Activated naive CD8-positive, alpha-beta T cell treated with anti-CD3 and anti-CD28 coated beads, Interleukin-2, amount 10 ng/mL, durations not matched to agents 7 days and 5 days (primary cell): ENCODE data around the gene WDR70. TPM values are rescaled to one million over a fixed set of nuclear protein-coding genes. Genes with fewer than 3 reads are reported as not detected.
"Not testable (repeated sequence)": the region's sequence is repeated elsewhere in the genome, so short reads cannot be mapped to it uniquely, and the experiment has no call there.

Experiments used
- ATAC-seq: fragments of 150-1000 bp; cut with Tn5 transposase; one replicate; pipeline ENCODE4 v1.10.0; 2021; ENCODE audit warnings: low read depth, moderate library complexity
- POLR2A ChIA-PET: fragments of 350-600 bp; sonication (Branson Sonifier 250); formaldehyde crosslinking; loops from one replicate; lab custom pipeline; 2021; ENCODE audit warnings: antibody characterized with exemption; lab: Charles Lee
- DNase-seq: peaks from one replicate; pipeline ENCODE4 v3.0.0; 2021
- H3K27ac Mint-ChIP-seq: one replicate; pipeline ENCODE4 v1.8.0; 2022; ENCODE audit warnings: mild to moderate bottlenecking, mixed read lengths
- H3K27me3 Mint-ChIP-seq: one replicate; pipeline ENCODE4 v1.8.0; 2022; ENCODE audit warnings: mild to moderate bottlenecking, moderate library complexity, mixed read lengths
- H3K36me3 Mint-ChIP-seq: one replicate; pipeline ENCODE4 v1.8.0; 2021; ENCODE audit warnings: mild to moderate bottlenecking, mixed read lengths
- H3K4me1 Mint-ChIP-seq: one replicate; pipeline ENCODE4 v1.8.0; 2021; ENCODE audit warnings: mixed read lengths
- H3K4me3 Mint-ChIP-seq: one replicate; pipeline ENCODE4 v1.8.0; 2022; ENCODE audit warnings: mild to moderate bottlenecking, moderate library complexity, mixed read lengths
- H3K9me3 Mint-ChIP-seq: one replicate; pipeline ENCODE4 v1.8.0; 2021; ENCODE audit warnings: mixed read lengths
- total RNA-seq, 2 experiments: library from RNA; stranded (reverse); gene quantifications; one replicate each; pipeline ENCODE4 v1.2.3, GENCODE V29; 2021

WDR70 gene
- total RNA-seq, result 10 to 100 TPM; 35.8 to 37.6 TPM

DNA sequence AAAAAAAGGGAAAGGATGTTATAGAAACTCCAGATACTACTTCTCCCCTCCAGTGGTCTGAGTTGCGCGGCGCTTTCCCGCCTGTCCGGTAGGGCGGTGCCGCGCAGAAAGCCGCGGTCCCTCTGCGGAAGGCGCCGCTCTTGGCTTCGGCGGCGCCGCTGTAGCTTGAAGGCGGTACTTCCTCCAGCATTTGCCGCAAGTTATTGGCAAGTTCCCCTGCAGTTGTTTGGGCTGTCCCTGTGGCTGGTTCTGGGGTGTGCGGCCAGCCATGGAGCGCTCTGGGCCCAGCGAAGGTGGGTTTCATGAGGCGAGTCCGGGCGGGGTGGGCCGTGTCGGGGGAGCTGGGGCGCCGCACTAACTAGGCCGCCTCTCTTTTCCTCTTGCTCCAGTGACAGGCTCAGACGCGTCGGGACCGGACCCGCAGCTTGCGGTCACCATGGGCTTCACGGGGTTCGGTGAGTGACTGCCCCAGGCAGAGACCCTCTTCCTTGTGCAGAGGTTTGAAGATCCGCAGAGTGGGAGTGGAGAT is at the start of gene WDR70:
WDR70 (plus strand) TSS at position 219 of the 529 bp plus-strand sequence; CDS start at position 269, 50 bp downstream.
- ATAC-seq, result peak; percentile 97

DNA sequence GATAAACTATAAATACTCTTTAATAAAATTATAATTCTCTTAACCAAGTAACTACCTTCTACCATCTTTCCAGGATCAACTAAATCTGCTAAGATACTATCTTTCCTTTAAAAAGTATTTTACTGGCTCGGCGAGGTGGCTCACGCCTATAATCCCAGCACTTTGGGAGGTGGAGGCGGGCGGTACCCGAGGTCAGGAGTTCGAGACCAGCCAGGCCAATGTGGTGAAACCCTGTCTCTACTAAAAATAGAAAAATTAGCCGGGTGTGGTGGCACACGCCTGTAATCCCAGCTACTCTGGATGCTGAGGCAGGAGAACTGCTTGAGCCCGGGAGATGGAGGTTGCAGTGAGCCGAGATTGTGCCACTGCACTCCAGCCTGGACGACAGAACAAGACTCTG is 44.4 kb upstream of the WDR70 start:
- POLR2A ChIA-PET, H3K27ac Mint-ChIP-seq, H3K27me3 Mint-ChIP-seq, ATAC-seq, H3K4me1 Mint-ChIP-seq, DNase-seq, H3K9me3 Mint-ChIP-seq, H3K4me3 Mint-ChIP-seq: not testable (repeated sequence)
- H3K36me3 Mint-ChIP-seq, result peaks cover 20% of the 10 kb centered on the region

More for the DNA sequence above, at the start of gene WDR70:
- not testable (repeated sequence) for H3K36me3 Mint-ChIP-seq, H3K27me3 Mint-ChIP-seq, H3K4me1 Mint-ChIP-seq, H3K9me3 Mint-ChIP-seq
- POLR2A ChIA-PET, result interaction anchor here (0.6 to 1.7 kb wide), 6 partner anchors 8 to 1597 kb away, joined by 3 to 38 read pairs (median 4); partner anchors contain the start of gene NUP155
- peak; percentile 80 for DNase-seq
- Mint-ChIP-seq H3K4me3 (peak within 1 kb of the TSS; percentile 97), H3K27ac (peak within 1 kb of the TSS; percentile 75)

DNA sequence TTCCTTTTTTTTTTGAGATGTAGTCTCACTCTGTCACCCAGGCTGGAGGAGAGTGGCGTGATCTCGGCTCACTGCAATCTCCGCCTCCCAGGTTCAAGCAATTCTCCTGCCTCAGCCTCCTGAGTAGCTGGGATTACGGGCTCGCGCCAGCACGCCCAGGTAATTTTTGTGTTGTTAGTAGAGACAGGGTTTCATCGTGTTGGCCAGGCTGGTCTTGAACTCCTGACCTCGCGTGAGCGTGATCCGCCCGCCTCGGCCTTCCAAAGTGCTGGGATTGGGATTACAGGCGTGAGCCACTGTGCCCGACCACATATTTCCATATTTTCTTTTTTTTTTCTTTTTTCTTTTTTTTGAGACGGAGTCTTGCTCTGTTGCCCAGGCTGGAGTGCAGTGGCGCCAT is 36.4 kb upstream of the WDR70 start:
- H3K4me3 Mint-ChIP-seq, H3K27ac Mint-ChIP-seq, POLR2A ChIA-PET, ATAC-seq, H3K4me1 Mint-ChIP-seq, H3K27me3 Mint-ChIP-seq, H3K9me3 Mint-ChIP-seq, DNase-seq: not testable (repeated sequence)
- H3K36me3 Mint-ChIP-seq, result peaks cover 25% of the 10 kb centered on the region

DNA sequence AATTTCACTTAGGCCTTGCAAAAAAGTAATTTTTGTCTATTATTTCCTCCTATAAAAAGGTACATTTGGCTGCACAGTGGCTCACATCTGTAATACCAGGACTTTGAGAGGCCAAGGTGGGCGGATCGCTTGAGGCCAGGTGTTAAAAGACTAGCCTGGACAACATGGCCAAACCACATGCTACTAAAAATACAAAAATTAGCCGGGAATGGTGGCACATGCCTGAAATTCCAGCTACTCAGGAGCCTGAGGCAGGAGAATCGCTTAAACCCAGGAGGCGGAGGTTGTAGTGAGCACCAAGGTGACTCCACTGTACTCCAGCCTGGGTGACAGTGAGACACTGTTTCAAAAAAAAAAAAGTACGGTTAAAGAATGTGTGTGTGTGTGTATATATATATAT is 24.0 kb upstream of the WDR70 start:
- H3K36me3 Mint-ChIP-seq, result peaks cover 7% of the 10 kb centered on the region
- no peaks in the 10 kb centered on the region for H3K4me1 Mint-ChIP-seq
- no peaks in the 10 kb centered on the region for H3K9me3 Mint-ChIP-seq
- H3K27me3 Mint-ChIP-seq, result no peaks in the 10 kb centered on the region
- no peak for ATAC-seq
- POLR2A ChIA-PET, result no interaction called here
- DNase-seq, result no peak
- H3K4me3 Mint-ChIP-seq, result no peak overlapping the region
- no peak overlapping the region for H3K27ac Mint-ChIP-seq

DNA sequence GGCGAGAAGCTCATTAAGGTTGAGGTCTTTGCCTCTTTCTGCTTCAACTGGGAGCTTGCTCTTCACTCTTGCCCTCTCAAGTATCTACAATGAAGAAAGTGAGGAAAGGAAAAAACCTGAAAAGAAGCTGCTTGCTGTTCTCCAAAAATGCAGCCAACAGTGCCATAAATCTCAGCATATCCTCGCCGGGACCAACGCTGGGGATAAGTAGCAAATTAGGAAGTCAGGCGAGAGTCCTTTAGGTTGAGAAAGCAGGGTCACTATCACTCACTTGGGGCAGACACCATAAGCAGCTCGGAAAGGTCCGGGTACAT is 8.6 kb upstream of the WDR70 start:
- ATAC-seq, result peak; percentile 47

DNA sequence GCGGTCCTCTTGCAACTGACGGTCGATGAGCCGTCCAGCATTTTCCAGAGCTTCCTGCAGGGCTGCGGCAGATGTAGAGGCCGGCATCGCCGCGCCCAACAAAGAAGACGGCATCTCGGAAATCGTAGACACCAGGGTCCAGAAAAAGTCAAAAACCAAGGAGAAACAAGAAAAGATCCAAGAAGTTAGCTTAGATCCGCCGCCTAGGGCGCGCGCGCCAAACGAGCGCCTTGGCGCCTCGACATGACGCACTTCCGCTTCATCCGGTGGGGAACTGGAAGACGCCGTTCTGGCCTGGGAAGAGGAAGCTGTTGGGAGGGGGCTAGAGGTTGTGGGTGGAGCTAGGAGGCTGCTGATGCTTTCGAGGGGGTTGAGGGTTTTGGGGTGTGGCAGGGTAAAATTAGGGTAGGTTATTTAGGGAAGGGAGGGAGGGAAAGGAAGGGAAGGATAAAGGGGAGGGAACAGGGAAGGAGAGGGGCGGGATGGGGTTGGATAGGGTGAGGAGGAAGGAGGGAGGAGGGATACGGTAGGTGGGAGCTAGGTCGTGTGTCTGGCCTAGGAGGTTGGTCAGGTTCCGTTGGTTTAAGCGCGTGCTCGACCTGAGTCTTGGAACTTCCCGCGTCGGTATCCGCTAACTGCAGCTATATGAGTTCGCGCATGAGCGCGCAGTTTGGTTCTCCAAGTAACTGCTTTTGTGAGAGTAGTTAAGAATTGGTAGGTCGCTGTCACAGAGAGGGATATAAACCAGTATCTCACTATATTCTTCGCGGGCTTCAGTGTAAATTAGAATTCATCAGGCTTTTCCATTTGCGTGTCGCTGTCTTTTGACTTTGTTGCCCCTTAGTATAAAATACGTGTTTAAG is 8.0 kb upstream of the WDR70 start, which contains the start of gene NUP155:
NUP155 (minus strand) TSS at position 243 of the 863 bp plus-strand sequence; CDS start at position 114, 129 bp downstream.
- H3K36me3 Mint-ChIP-seq, result no peaks in the 10 kb centered on the region
- peaks cover 24% of the 10 kb centered on the region for H3K4me1 Mint-ChIP-seq
- POLR2A ChIA-PET, result interaction anchor here (0.6 to 2.5 kb wide), 10 partner anchors 8 to 1219 kb away, joined by 3 to 38 read pairs (median 4); partner anchors contain the start of genes CPLANE1, LMBRD2, NIPBL and SKP2
- no peaks in the 10 kb centered on the region for H3K9me3 Mint-ChIP-seq
- H3K4me3 Mint-ChIP-seq, result peak within 1 kb of the TSS; percentile 94
- H3K27me3 Mint-ChIP-seq, result no peaks in the 10 kb centered on the region
- peak; percentile 94 for ATAC-seq
- DNase-seq, result peak; percentile 85
- H3K27ac Mint-ChIP-seq, result peak within 1 kb of the TSS; percentile 93

More for the DNA sequence above, 8.6 kb upstream of the WDR70 start:
- no peaks in the 10 kb centered on the region for H3K36me3 Mint-ChIP-seq
- no peaks in the 10 kb centered on the region for H3K27me3 Mint-ChIP-seq
- DNase-seq, result no peak
- H3K27ac Mint-ChIP-seq, result peak overlapping the region; percentile 93
- H3K9me3 Mint-ChIP-seq, result no peaks in the 10 kb centered on the region
- H3K4me1 Mint-ChIP-seq, result peaks cover 26% of the 10 kb centered on the region
- peak overlapping the region; percentile 94 for H3K4me3 Mint-ChIP-seq
- POLR2A ChIA-PET, result interaction anchor here (0.7 to 2.5 kb wide), 9 partner anchors 9 to 1218 kb away, joined by 3 to 38 read pairs (median 4); partner anchors contain the start of genes CPLANE1, LMBRD2, NIPBL and SKP2

DNA sequence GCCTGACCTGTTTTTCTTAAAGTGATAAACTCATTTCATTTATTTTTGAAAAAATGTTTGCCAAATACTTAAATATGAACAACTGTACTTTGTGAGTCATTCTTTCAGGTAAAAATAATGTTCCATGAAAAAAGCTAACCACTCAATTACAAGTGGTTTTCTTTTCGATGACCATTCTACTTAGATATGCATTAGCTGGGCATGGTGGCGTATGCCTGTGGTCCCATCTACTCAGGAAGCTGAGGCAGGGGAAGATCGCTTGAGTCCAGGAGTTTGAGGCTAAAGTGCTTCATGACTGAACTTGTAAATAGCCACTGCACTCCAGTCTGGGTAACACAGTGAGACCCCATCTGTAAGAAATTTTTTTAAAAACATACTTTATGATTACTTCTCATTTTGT is 4.0 kb upstream of the WDR70 start:
- no peaks in the 10 kb centered on the region for H3K36me3 Mint-ChIP-seq
- ATAC-seq (no peak), DNase-seq (no peak)
- no peaks in the 10 kb centered on the region for H3K9me3 Mint-ChIP-seq
- H3K27me3 Mint-ChIP-seq, result no peaks in the 10 kb centered on the region
- H3K4me1 Mint-ChIP-seq, result peaks cover 11% of the 10 kb centered on the region
- H3K4me3 Mint-ChIP-seq, result no peak overlapping the region
- POLR2A ChIA-PET, result no interaction called here
- no peak overlapping the region for H3K27ac Mint-ChIP-seq

DNA sequence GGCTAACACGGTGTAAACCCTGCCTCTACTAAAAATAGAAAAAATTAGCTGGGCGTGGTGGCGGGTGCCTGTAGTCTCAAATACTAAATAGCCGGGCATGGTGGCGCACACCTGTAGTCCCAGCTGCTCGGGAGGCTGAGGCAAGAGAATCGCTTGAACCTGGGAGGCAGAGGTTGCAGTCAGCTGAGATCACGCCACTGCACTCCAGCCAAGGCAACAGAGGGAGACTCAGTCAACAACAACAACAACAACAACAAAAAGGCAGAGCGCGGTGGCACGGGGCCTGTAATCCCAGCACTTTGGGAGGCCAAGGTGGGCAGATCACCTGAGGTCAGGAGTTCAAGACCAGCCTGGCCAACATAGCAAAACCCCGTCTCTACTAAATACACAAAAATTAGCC is 1.1 kb upstream of the WDR70 start:
- DNase-seq, H3K9me3 Mint-ChIP-seq, H3K4me1 Mint-ChIP-seq, ATAC-seq, H3K27me3 Mint-ChIP-seq, H3K36me3 Mint-ChIP-seq, POLR2A ChIA-PET: not testable (repeated sequence)
- peak overlapping the region; percentile 97 for H3K4me3 Mint-ChIP-seq
- peak overlapping the region; percentile 67 for H3K27ac Mint-ChIP-seq

DNA sequence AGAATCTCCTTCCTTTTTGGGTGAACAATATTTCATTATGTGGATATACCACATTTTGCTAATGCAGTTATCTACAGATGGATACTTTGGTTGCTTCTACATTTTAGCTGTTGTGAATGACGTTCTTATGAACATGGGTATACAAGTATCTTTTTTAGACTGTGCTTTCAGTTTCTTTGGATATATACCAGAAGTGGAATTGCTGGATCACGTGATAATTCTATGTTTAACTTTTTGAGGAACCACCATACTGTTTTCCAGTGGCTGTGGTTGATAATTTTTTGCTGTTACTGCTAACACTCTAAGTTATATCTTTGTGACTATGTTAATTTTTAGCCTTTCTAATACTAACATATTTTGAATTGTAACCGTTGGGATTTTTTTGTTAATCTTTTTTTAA is 12.5 kb downstream of the WDR70 start:
- DNase-seq (no peak), ATAC-seq (no peak)
- H3K4me3 Mint-ChIP-seq, result no peak overlapping the region
- no peaks in the 10 kb centered on the region for H3K27me3 Mint-ChIP-seq
- no peak overlapping the region for H3K27ac Mint-ChIP-seq
- POLR2A ChIA-PET, result no interaction called here
- H3K9me3 Mint-ChIP-seq, result no peaks in the 10 kb centered on the region
- no peaks in the 10 kb centered on the region for H3K4me1 Mint-ChIP-seq
- H3K36me3 Mint-ChIP-seq, result peaks cover 6% of the 10 kb centered on the region

DNA sequence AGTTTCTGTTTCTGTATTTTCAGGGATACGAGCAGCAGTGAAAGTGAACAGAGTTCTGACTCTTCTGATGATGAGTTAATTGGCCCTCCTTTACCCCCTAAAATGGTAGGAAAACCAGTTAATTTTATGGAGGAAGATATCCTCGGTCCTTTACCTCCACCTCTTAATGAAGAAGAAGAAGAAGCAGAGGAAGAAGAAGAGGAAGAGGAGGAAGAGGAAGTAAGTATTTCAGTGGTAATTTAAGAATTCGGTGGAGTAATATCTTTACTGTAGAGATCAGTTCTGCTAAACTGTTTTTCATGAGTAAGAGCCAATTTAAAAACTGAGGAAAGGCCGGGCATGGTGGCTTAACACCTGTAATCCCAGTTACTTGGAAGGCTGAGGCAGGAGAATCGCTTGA is 17.2 kb downstream of the WDR70 start:
- H3K4me1 Mint-ChIP-seq, result no peaks in the 10 kb centered on the region
- POLR2A ChIA-PET, result no interaction called here
- H3K27ac Mint-ChIP-seq, result no peak overlapping the region
- H3K36me3 Mint-ChIP-seq, result peaks cover 13% of the 10 kb centered on the region
- H3K27me3 Mint-ChIP-seq, result no peaks in the 10 kb centered on the region
- DNase-seq (no peak), ATAC-seq (no peak)
- no peaks in the 10 kb centered on the region for H3K9me3 Mint-ChIP-seq
- H3K4me3 Mint-ChIP-seq, result no peak overlapping the region

DNA sequence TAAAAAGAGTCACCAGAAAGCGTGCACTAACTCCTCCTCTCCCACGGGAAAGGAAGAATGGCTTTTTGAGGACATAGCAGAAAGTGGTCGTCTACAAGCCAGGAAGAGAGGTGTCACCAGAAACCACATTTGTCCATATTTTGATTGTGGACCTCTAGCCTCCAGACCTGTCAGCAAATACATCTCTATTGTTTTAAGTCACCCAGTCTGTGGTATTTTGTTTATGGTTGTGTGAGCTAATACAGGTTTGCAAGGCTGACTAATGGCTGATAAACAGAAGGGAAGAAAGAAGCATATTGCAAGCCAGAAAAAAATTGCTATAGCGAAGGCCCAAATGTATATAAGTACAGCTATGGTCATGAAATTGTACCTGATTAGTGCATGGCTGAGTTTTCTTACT is 21.4 kb downstream of the WDR70 start:
- H3K4me1 Mint-ChIP-seq, result no peaks in the 10 kb centered on the region
- no peak for ATAC-seq
- H3K9me3 Mint-ChIP-seq, result no peaks in the 10 kb centered on the region
- H3K27me3 Mint-ChIP-seq, result no peaks in the 10 kb centered on the region
- no peak overlapping the region for H3K27ac Mint-ChIP-seq
- POLR2A ChIA-PET, result no interaction called here
- no peak for DNase-seq
- H3K4me3 Mint-ChIP-seq, result no peak overlapping the region
- H3K36me3 Mint-ChIP-seq, result peaks cover 13% of the 10 kb centered on the region

DNA sequence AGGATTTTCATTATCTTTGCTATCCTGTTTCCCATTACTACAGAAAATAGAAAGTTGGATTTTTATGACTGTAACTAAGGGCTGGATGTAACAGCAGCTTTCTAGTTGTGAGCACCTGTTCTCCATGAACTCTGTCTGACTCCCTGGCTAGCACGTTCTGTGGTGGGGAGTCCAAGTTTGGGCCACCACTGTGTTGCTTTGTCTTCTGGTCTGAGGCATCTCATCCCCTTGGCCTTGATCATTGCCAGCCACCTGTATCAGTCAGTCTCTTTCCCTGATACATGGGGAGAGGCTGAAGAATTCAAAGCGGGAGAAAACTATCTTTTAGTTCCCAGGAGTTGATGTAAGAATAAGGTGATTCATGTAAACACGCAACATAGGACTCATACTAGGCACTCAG is 33.4 kb downstream of the WDR70 start:
- H3K4me1 Mint-ChIP-seq, result no peaks in the 10 kb centered on the region
- no peak for DNase-seq
- no peaks in the 10 kb centered on the region for H3K9me3 Mint-ChIP-seq
- H3K27ac Mint-ChIP-seq, result no peak overlapping the region
- H3K36me3 Mint-ChIP-seq, result peaks cover 10% of the 10 kb centered on the region
- POLR2A ChIA-PET, result no interaction called here
- H3K27me3 Mint-ChIP-seq, result no peaks in the 10 kb centered on the region
- ATAC-seq, result no peak
- no peak overlapping the region for H3K4me3 Mint-ChIP-seq

DNA sequence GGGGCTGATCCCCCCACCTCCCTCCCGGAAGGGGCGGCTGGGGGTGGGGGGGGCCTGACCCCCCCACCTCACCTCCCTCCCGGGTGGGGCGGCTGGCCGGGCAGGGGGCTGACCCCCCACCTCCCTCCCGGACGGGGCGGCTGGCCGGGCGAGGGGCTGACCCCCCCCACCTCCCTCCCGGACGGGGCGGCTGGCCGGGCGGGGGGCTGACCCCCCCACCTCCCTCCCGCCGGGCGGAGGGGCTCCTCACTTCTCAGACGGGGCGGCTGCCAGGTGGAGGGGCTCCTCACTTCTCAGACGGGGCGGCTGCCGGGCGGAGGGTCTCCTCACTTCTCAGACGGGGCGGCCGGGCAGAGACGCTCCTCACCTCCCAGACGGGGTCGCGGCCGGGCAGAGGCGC is 36.3 kb downstream of the WDR70 start:
- POLR2A ChIA-PET, DNase-seq, H3K4me3 Mint-ChIP-seq, H3K27ac Mint-ChIP-seq, H3K27me3 Mint-ChIP-seq, ATAC-seq, H3K4me1 Mint-ChIP-seq, H3K9me3 Mint-ChIP-seq: not testable (repeated sequence)
- H3K36me3 Mint-ChIP-seq, result peaks cover 19% of the 10 kb centered on the region

DNA sequence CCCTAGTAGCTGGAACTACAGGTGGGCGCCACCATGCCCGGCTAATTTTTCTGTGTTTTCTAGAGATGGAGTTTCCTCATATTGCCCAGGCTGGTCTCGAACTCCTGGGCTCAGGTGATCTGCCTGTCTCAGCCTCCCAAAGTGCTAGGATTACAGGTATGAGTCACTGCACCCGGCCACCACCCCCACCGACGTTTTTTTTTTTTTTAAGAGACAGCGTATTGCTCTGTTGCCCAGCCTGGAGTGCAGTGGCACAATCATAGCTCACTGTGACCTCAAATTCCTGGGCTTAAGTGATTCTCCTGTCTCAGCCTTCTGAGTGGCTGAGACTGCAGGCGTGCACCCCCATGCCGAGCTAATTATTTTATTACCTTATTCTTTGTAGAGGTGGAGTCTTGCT is 38.2 kb downstream of the WDR70 start:
- Mint-ChIP-seq H3K27me3 (no peaks in the 10 kb centered on the region), H3K36me3 (peaks cover 19% of the 10 kb centered on the region), H3K9me3 (no peaks in the 10 kb centered on the region), H3K4me3 (no peak overlapping the region), H3K4me1 (peaks cover 2% of the 10 kb centered on the region), H3K27ac (no peak overlapping the region)
- POLR2A ChIA-PET, result no interaction called here
- DNase-seq (no peak), ATAC-seq (no peak)
